Immature natural killer cell (primary cell): ENCODE results near the gene FSHR. TPM values are rescaled to one million over a fixed set of nuclear protein-coding genes. Genes with fewer than 3 reads are reported as not detected.

Source experiments
- DNase-seq, 3 donors: peaks; one replicate each; pipeline ENCODE4 v3.0.0; 2022; ENCODE audit warnings: mixed read lengths in 1 of 3
- H3K27ac Mint-ChIP-seq, 6 donors: one replicate each; pipeline ENCODE4 v1.8.0; 2020; ENCODE audit warnings: mixed read lengths in 6 of 6, mild to moderate bottlenecking in 5 of 6, inconsistent platforms in 4 of 6, moderate library complexity in 3 of 6
- H3K27me3 Mint-ChIP-seq, 3 donors: one replicate each; pipeline ENCODE4 v1.8.0; 2020 to 2021; ENCODE audit warnings: low read depth in 3 of 3, mild to moderate bottlenecking in 3 of 3, mixed read lengths in 3 of 3, moderate library complexity in 3 of 3, inconsistent platforms in 1 of 3
- H3K36me3 Mint-ChIP-seq, 3 donors: one replicate each; pipeline ENCODE4 v1.8.0; 2020; ENCODE audit warnings: mixed read lengths in 3 of 3, inconsistent platforms in 2 of 3, mild to moderate bottlenecking in 2 of 3
- H3K4me1 Mint-ChIP-seq, 2 donors: one replicate each; pipeline ENCODE4 v1.8.0; 2020; ENCODE audit warnings: inconsistent platforms in 2 of 2, mild to moderate bottlenecking in 2 of 2, mixed read lengths in 2 of 2, moderate library complexity in 1 of 2
- H3K4me3 Mint-ChIP-seq, 5 donors: one replicate each; pipeline ENCODE4 v1.8.0; 2020; ENCODE audit warnings: mild to moderate bottlenecking in 5 of 5, mixed read lengths in 5 of 5, inconsistent platforms in 3 of 5, moderate library complexity in 3 of 5
- H3K9me3 Mint-ChIP-seq, 6 donors: one replicate each; pipeline ENCODE4 v1.8.0; 2020; ENCODE audit warnings: mild to moderate bottlenecking in 6 of 6, mixed read lengths in 6 of 6, inconsistent platforms in 4 of 6, moderate library complexity in 3 of 6
- polyA plus RNA-seq, 3 donors: library from polyadenylated mRNA; unstranded; fragments of 300-500 nt; fragmentation: Illumina TruSeq; gene quantifications; one replicate each; pipeline ENCODE4 v1.2.3, GENCODE V29; 2021

FSHR gene
- polyA plus RNA-seq, 3 donors from 2014 or later = not detected

GRCh38 chr2:49102146-49102545 lies 52.2 kb downstream of the FSHR start:
- Mint-ChIP-seq H3K36me3 (no peaks in the 10 kb centered on the region), H3K9me3 (peaks cover 0 to 24% (median 8%) of the 10 kb centered on the region in 6 donors), H3K4me1 (no peaks in the 10 kb centered on the region), H3K27ac (no peak overlapping the region), H3K27me3 (no peaks in the 10 kb centered on the region), H3K4me3 (no peak overlapping the region)
- DNase-seq = no peak

DNA sequence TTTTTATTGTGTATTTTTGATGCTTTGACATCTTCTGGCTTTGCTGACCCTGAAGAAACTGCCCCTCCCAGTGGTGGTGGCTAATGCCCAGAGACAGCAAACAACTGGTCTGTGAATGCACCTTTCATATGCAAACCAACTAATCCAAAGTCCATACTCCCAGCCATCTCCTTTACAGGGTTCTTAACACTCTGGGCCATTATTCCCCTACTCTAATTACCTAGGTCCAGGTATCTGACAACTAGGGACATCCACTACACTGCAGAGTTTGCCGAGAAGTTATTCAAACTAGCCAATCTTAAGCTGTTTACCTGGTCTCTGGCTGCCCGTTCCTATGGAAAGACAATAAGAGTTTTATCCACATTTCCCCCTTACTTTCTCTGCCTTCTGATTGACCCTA lies 73.6 kb downstream of the FSHR start:
- Mint-ChIP-seq H3K27ac (no peak overlapping the region), H3K4me1 (no peaks in the 10 kb centered on the region), H3K36me3 (peaks cover 0 to 4% (median 0%) of the 10 kb centered on the region in 3 donors), H3K9me3 (peaks cover 1 to 28% (median 14%) of the 10 kb centered on the region in 6 donors), H3K27me3 (peaks cover 0 to 2% (median 0%) of the 10 kb centered on the region in 3 donors), H3K4me3 (no peak overlapping the region)
- DNase-seq = no peak

- Mint-ChIP-seq H3K27me3 (peaks cover 0 to 4% (median 0%) of the 10 kb centered on the region in 3 donors), H3K27ac (no peak overlapping the region), H3K9me3 (peaks cover 6 to 21% (median 10%) of the 10 kb centered on the region in 6 donors), H3K4me3 (no peak overlapping the region), H3K4me1 (no peaks in the 10 kb centered on the region), H3K36me3 (no peaks in the 10 kb centered on the region)
- no peak for DNase-seq
Observed at GRCh38 chr2:49070716-49071115, 83.6 kb downstream of the FSHR start.

- Mint-ChIP-seq H3K9me3 (peaks cover 4 to 18% (median 10%) of the 10 kb centered on the region in 6 donors), H3K4me3 (no peak overlapping the region), H3K27me3 (peaks cover 0 to 4% (median 0%) of the 10 kb centered on the region in 3 donors)
Observed at GRCh38 chr2:49069829-49070228, 84.5 kb downstream of the FSHR start.

GRCh38 chr2:49068613-49069012 lies 85.7 kb downstream of the FSHR start:
- no peak for DNase-seq
- peaks cover 0 to 4% (median 0%) of the 10 kb centered on the region in 3 donors for H3K27me3 Mint-ChIP-seq
- no peaks in the 10 kb centered on the region for H3K4me1 Mint-ChIP-seq
- H3K9me3 Mint-ChIP-seq = peaks cover 3 to 7% (median 4%) of the 10 kb centered on the region in 6 donors
- H3K4me3 Mint-ChIP-seq = no peak overlapping the region
- H3K27ac Mint-ChIP-seq = no peak overlapping the region
- no peaks in the 10 kb centered on the region for H3K36me3 Mint-ChIP-seq

More at GRCh38 chr2:49069829-49070228, 84.5 kb downstream of the FSHR start:
- Mint-ChIP-seq H3K27ac (no peak overlapping the region), H3K4me1 (no peaks in the 10 kb centered on the region), H3K36me3 (no peaks in the 10 kb centered on the region)
- no peak for DNase-seq

DNA sequence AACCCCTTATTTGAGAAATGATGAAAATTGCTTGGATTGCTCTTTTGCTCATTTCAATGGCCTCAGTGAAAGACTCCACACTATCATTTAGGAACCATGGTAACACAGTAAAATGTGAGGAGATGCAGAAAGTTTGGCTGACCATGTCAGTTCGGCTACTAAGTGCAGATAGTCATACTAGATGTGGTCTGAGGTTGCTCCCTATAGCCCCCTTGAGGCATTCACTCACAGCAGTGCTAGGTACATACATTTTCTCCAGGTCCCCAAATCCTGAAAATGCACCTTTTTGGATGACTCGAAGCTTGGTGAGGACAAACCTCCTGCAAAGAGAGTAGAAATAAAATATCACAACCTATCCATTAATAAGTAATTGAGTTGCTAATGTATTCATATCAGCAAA lies 86.3 kb downstream of the FSHR start:
- no peak overlapping the region for H3K27ac Mint-ChIP-seq
- no peaks in the 10 kb centered on the region for H3K4me1 Mint-ChIP-seq
- H3K27me3 Mint-ChIP-seq = peaks cover 0 to 4% (median 0%) of the 10 kb centered on the region in 3 donors
- no peak overlapping the region for H3K4me3 Mint-ChIP-seq
- DNase-seq = no peak
- no peaks in the 10 kb centered on the region for H3K36me3 Mint-ChIP-seq
- H3K9me3 Mint-ChIP-seq = peaks cover under 1 to 7% (median 5%) of the 10 kb centered on the region in 6 donors

GRCh38 chr2:49053156-49053555 lies 101.2 kb downstream of the FSHR start:
- Mint-ChIP-seq H3K27ac (no peak overlapping the region), H3K36me3 (no peaks in the 10 kb centered on the region), H3K4me1 (no peaks in the 10 kb centered on the region), H3K9me3 (peaks cover 10 to 39% (median 15%) of the 10 kb centered on the region in 6 donors), H3K27me3 (no peaks in the 10 kb centered on the region), H3K4me3 (no peak overlapping the region)
- no peak for DNase-seq

GRCh38 chr2:49050265-49050664 lies 104.0 kb downstream of the FSHR start:
- Mint-ChIP-seq H3K4me1 (no peaks in the 10 kb centered on the region), H3K4me3 (no peak overlapping the region), H3K27ac (no peak overlapping the region), H3K9me3 (peaks cover 3 to 23% (median 7%) of the 10 kb centered on the region in 6 donors), H3K27me3 (no peaks in the 10 kb centered on the region), H3K36me3 (no peaks in the 10 kb centered on the region)
- DNase-seq = no peak

- no peak overlapping the region for H3K27ac Mint-ChIP-seq
- no peak for DNase-seq
- no peaks in the 10 kb centered on the region for H3K4me1 Mint-ChIP-seq
- H3K9me3 Mint-ChIP-seq = peaks cover 3 to 25% (median 7%) of the 10 kb centered on the region in 6 donors
- H3K36me3 Mint-ChIP-seq = no peaks in the 10 kb centered on the region
- H3K4me3 Mint-ChIP-seq = no peak overlapping the region
- no peaks in the 10 kb centered on the region for H3K27me3 Mint-ChIP-seq
Observed at GRCh38 chr2:49049161-49049560, 105.2 kb downstream of the FSHR start.

GRCh38 chr2:49045083-49045482 lies 109.2 kb downstream of the FSHR start:
- Mint-ChIP-seq H3K4me1 (no peaks in the 10 kb centered on the region), H3K27me3 (no peaks in the 10 kb centered on the region), H3K36me3 (no peaks in the 10 kb centered on the region), H3K4me3 (no peak overlapping the region), H3K27ac (no peak overlapping the region), H3K9me3 (peaks cover 0 to 18% (median 6%) of the 10 kb centered on the region in 6 donors)
- DNase-seq = no peak

DNA sequence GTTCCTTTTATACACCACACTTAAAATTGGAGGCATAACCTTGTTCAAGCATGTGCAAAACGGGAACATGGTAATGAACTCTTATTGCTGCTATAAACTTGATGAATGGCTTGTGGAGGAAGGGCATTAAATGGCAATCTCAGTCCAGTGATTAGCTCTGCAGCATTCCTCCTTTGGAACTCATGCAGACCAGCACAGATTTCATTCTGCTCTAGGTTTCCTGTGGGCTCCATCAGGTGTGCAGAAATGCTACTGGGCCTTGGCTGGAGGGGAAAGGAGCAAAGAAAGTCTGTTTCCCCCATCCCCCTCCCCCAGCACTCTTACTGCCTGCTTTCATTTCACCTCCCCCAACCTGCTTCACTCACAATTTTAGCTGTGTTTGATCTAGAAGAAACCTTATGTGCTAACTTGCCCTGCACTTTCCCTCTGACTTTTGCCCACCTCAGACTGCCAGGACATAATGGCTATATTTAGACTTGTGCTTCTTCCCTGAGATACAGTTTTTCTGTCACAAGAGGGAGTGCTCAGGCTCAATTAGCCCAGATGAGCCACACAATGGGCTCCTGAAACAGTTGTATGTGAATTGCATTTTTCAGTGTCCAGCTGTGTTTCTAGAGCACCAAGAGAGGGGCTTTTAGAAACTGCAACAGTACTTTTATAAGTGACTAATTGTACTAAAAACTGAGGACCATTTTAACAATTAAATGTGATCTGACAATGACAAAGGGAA lies 109.8 kb downstream of the FSHR start:
- Mint-ChIP-seq H3K27ac (no peak overlapping the region), H3K4me1 (no peaks in the 10 kb centered on the region), H3K4me3 (no peak overlapping the region), H3K9me3 (peaks cover 0 to 20% (median 6%) of the 10 kb centered on the region in 6 donors), H3K27me3 (no peaks in the 10 kb centered on the region), H3K36me3 (no peaks in the 10 kb centered on the region)
- DNase-seq = no peak

GRCh38 chr2:49043405-49043982 lies 110.8 kb downstream of the FSHR start:
- Mint-ChIP-seq H3K9me3 (peaks cover 0 to 22% (median 4%) of the 10 kb centered on the region in 6 donors), H3K27ac (no peak overlapping the region), H3K36me3 (no peaks in the 10 kb centered on the region), H3K4me3 (no peak overlapping the region), H3K4me1 (no peaks in the 10 kb centered on the region), H3K27me3 (no peaks in the 10 kb centered on the region)
- DNase-seq = no peak

GRCh38 chr2:49042488-49042887 lies 111.8 kb downstream of the FSHR start:
- Mint-ChIP-seq H3K4me1 (no peaks in the 10 kb centered on the region), H3K9me3 (peaks cover 0 to 22% (median 5%) of the 10 kb centered on the region in 6 donors), H3K4me3 (no peak overlapping the region), H3K27me3 (no peaks in the 10 kb centered on the region), H3K36me3 (no peaks in the 10 kb centered on the region), H3K27ac (no peak overlapping the region)
- no peak for DNase-seq

- H3K36me3 Mint-ChIP-seq = no peaks in the 10 kb centered on the region
- H3K4me1 Mint-ChIP-seq = no peaks in the 10 kb centered on the region
- H3K27me3 Mint-ChIP-seq = no peaks in the 10 kb centered on the region
- H3K27ac Mint-ChIP-seq = no peak overlapping the region
- no peak for DNase-seq
- H3K9me3 Mint-ChIP-seq = peaks cover 0 to 22% (median 5%) of the 10 kb centered on the region in 6 donors
- H3K4me3 Mint-ChIP-seq = no peak overlapping the region
Observed at GRCh38 chr2:49041061-49041460, 113.3 kb downstream of the FSHR start.
